ENCODE results near the gene SPG7. TPM values are rescaled to one million over a fixed set of nuclear protein-coding genes. Genes with fewer than 3 reads are reported as not detected.

The SPG7 gene
- total and polyA plus RNA-seq, 9 of the 15 experiments (the other 6 are each of a cell fraction or from before 2014, with no cell fraction given): 5.8 to 89.1 (median 49.4) TPM

GRCh38 chr16:89565256-89565505, 57.0 kb downstream of the SPG7 start:
- peak overlapping the region; percentile 17 to 90; a peak in 3 of 4 replicates for H3K9ac ChIP-seq (ENCODE audit: insufficient read depth in 1 of 2, low read depth in 2 of 2, low read length in 2 of 2)
- WGBS (ENCODE audit: insufficient coverage, low coverage, missing lambda C conversion rate): 0% methylated on average over 3 of the region's 3 CpGs
- H3K4me1 ChIP-seq (replicated peaks in 1 of 2; ENCODE audit: control insufficient read depth in 2 of 2, insufficient read depth in 2 of 2, low read length in 2 of 2): peaks cover 39 to 62% of the 10 kb centered on the region in 2 experiments
- TF ChIP-seq NCOR1 (IDR thresholded peaks at IDR 0.05): no peak
- 0 out of 2 replicates have a peak, but pooled peaks have one; percentile 34 for TF ChIP-seq HEY1 (CRISPR knock-in tag; IDR thresholded peaks at IDR 0.05; ENCODE audit: borderline replicate concordance)
- peak; percentile 71 for TF ChIP-seq RBFOX2 (IDR thresholded peaks at IDR 0.05; ENCODE audit: low read depth, low read length)
- TF ChIP-seq RBM39 (optimal IDR thresholded peaks at IDR 0.05; ENCODE audit: low read depth, low read length): peak; percentile 28
- 0 out of 4 replicates have a peak, but pooled peaks of 1 of the 2 experiments have one; percentile 28 for TF ChIP-seq NRF1 (conservative IDR thresholded peaks at IDR 0.05 in 1 of 2, IDR thresholded peaks at IDR 0.05 in 1 of 2)
- TF ChIP-seq POLR2AphosphoS2 (IDR thresholded peaks at IDR 0.05; ENCODE audit: low read length): peak; percentile 42; the same call in 1 of the 2 replicates
- no peak for TF ChIP-seq ZNF445 (CRISPR knock-in tag; IDR thresholded peaks at IDR 0.05; ENCODE audit: low read depth)
- TF ChIP-seq POLR2G (IDR thresholded peaks at IDR 0.05; ENCODE audit: low read depth, low read length): peak; percentile 43
- TF ChIP-seq POLR2A (conservative IDR thresholded peaks at IDR 0.05): 0 out of 2 replicates have a peak, but pooled peaks have one; percentile 11
- in situ Hi-C loops (cut with MboI): no loop called here
- H3K27me3 ChIP-seq (ENCODE audit: control insufficient read depth in 2 of 2, insufficient read depth in 2 of 2, low read length in 2 of 2): no peaks in the 10 kb centered on the region; a peak in 1 of 5 replicates
- peak overlapping the region; percentile 99; the same call in 1 of the 2 replicates for H3K4me2 ChIP-seq (ENCODE audit: insufficient read depth, low read length)
- CTCF ChIA-PET (ENCODE audit: low intra/inter-chr PET ratio): no interaction called here
- POLR2A ChIA-PET: interaction anchor here (0.6 to 2.7 kb wide), 6 partner anchors 9 to 1925 kb away, joined by 3 to 15 read pairs (median 4); partner anchors contain the start of genes CPNE7 and VPS9D1
- DNase-seq (ENCODE audit: extremely low read depth in 1 of 4, low spot score in 3 of 4) (peak in 1 of 4 experiments; percentile 76), ATAC-seq (peak; percentile 23), FAIRE-seq (no peak)
- peaks cover 6% of the 10 kb centered on the region for H3K9me1 ChIP-seq (ENCODE audit: control insufficient read depth, insufficient read depth, low read length)
- intact Hi-C loops (cut with micrococcal nuclease): loop anchor here (10.0 kb wide), 1 partner anchor 760 kb away; the partner anchor contains the start of gene CDT1
- 0 out of 2 replicates have a peak overlapping the region, but pooled peaks have one; percentile 7 for H3K4me3 ChIP-seq
- H4K20me1 ChIP-seq (replicated peaks; ENCODE audit: control insufficient read depth, insufficient read depth, low read length): peaks cover 60% of the 10 kb centered on the region
- no peak overlapping the region for H2AFZ ChIP-seq (ENCODE audit: low read depth, low read length)
- H3K9me3 ChIP-seq (replicated peaks; ENCODE audit: control insufficient read depth, insufficient read depth, low read depth, low read length): 0 out of 2 replicates have a peak, but pooled peaks cover 2% of the 10 kb centered on the region
- no TSS peak for BruUV-seq (replicated peaks)
- H3K79me2 ChIP-seq (ENCODE audit: control insufficient read depth, insufficient read depth, low read length): peaks cover 44% of the 10 kb centered on the region
- H3K36me3 ChIP-seq (ENCODE audit: control insufficient read depth, insufficient read depth, low read length): peaks cover 40% of the 10 kb centered on the region
- H3K27ac ChIP-seq (ENCODE audit: extremely low read depth, low read depth, low read length): peak overlapping the region; percentile 21; the same call in 1 of the 3 replicates
